ENCODE results near the gene C2CD4C. TPM values are rescaled to one million over a fixed set of nuclear protein-coding genes. Genes with fewer than 3 reads are reported as not detected.

The C2CD4C gene
- 0.22 to 0.60 TPM (median 0.58 TPM) in 5 replicates for total RNA-seq (2022; extraction: Qiagen RNA extraction; ENCODE audit: low read depth)

GRCh38 chr19:408902-409515, at the start of gene C2CD4C:
Gene C2CD4C, minus strand, starts transcription at chr19:409147. Its CDS starts 786 bp downstream, at chr19:408361.

Other genes with a start within 250 kb of the C2CD4C start
- gene PLPP2, start 117.7 kb downstream of the C2CD4C start, total RNA-seq (2022; extraction: Qiagen RNA extraction; ENCODE audit: low read depth) = 89.1 to 113 TPM (median 104 TPM) in 5 replicates
- gene MIER2, start 64.4 kb downstream of the C2CD4C start, total RNA-seq (2022; extraction: Qiagen RNA extraction; ENCODE audit: low read depth) = 17.8 to 23.8 TPM (median 19.7 TPM) in 5 replicates
- 0.82 to 1.1 TPM (median 0.95 TPM) in 5 replicates for gene SHC2, start 51.9 kb upstream of the C2CD4C start, total RNA-seq (2022; extraction: Qiagen RNA extraction; ENCODE audit: low read depth)
- gene MADCAM1, start 87.3 kb upstream of the C2CD4C start, total RNA-seq (2022; extraction: Qiagen RNA extraction; ENCODE audit: low read depth) = 0.17 to 0.42 TPM (median 0.31 TPM) in 5 replicates
- 10.7 to 15.7 TPM (median 14.1 TPM) in 5 replicates for gene TPGS1, start 98.3 kb upstream of the C2CD4C start, total RNA-seq (2022; extraction: Qiagen RNA extraction; ENCODE audit: low read depth)
- gene CDC34, start 122.6 kb upstream of the C2CD4C start, total RNA-seq (2022; extraction: Qiagen RNA extraction; ENCODE audit: low read depth) = 67.0 to 104 TPM (median 93.1 TPM) in 5 replicates
- 0.23 to 0.31 TPM (median 0.26 TPM) in 5 replicates for gene GZMM, start 134.9 kb upstream of the C2CD4C start, total RNA-seq (2022; extraction: Qiagen RNA extraction; ENCODE audit: low read depth)
- gene BSG, start 163.4 kb upstream of the C2CD4C start, total RNA-seq (2022; extraction: Qiagen RNA extraction; ENCODE audit: low read depth) = 669 to 733 TPM (median 672 TPM) in 5 replicates
- gene HCN2, start 180.7 kb upstream of the C2CD4C start, total RNA-seq (2022; extraction: Qiagen RNA extraction; ENCODE audit: low read depth) = 30.9 to 43.9 TPM (median 36.4 TPM) in 5 replicates
- gene POLRMT, start 224.4 kb upstream of the C2CD4C start, total RNA-seq (2022; extraction: Qiagen RNA extraction; ENCODE audit: low read depth) = 64.0 to 104 TPM (median 94.3 TPM) in 5 replicates
- gene FGF22, start 230.7 kb upstream of the C2CD4C start, total RNA-seq (2022; extraction: Qiagen RNA extraction; ENCODE audit: low read depth) = 0.32 to 0.97 TPM (median 0.76 TPM) in 5 replicates

Data from A549 treated with DMSO at 1 μM for 4 hours (cell line).